ENCODE results near the gene AUTS2. TPM values are rescaled to one million over a fixed set of nuclear protein-coding genes. Genes with fewer than 3 reads are reported as not detected.

The AUTS2 gene
- total and polyA plus RNA-seq, 2 of the 8 experiments (the other 6 are each of a cell fraction or from before 2014, with no cell fraction given): 25.9 to 101 TPM

DNA sequence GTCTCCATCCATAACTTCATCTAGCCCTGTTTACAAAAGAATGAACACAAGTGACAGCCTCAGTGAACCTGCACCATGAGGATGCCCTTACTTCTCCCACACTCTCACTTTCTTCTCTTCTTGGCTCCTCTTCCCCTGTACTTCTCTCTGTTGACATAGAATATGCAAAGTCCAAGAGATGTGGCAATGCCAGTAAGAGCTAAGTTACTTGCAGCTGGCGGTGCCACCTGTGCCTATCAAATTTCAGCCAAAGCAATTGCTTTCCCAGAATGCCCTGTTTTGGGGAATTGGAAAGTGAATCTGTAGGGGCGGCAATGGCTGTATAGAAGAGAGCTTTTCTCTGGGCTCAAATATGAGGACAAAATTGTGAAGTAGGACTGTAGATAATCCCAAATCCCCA is 557.8 kb downstream of the AUTS2 start (continued):
- TF ChIP-seq RAD21 (IDR thresholded peaks at IDR 0.05 in 1 of 2, conservative IDR thresholded peaks at IDR 0.05 in 1 of 2; ENCODE audit: low read depth in 2 of 2, low read length in 2 of 2): no peak
- TF ChIP-seq CTBP2 (IDR thresholded peaks at IDR 0.05; ENCODE audit: borderline replicate concordance, insufficient read depth, insufficient read length, low read length): no peak
- no peak for TF ChIP-seq EZH2 (IDR thresholded peaks at IDR 0.05; ENCODE audit: low read depth, low read length, severe bottlenecking)
- no peak for TF ChIP-seq RFX5 (IDR thresholded peaks at IDR 0.05; ENCODE audit: borderline replicate concordance, low read depth, low read length)
- no peak for TF ChIP-seq TEAD4 (IDR thresholded peaks at IDR 0.05; ENCODE audit: low read depth, low read length)
- TF ChIP-seq RXRA (IDR thresholded peaks at IDR 0.05; ENCODE audit: insufficient read depth, low read depth, low read length): no peak
- no peak for TF ChIP-seq PHF8 (conservative IDR thresholded peaks at IDR 0.05; ENCODE audit: low read depth, low read length)
- no peak for TF ChIP-seq SAP30 (IDR thresholded peaks at IDR 0.05; ENCODE audit: insufficient read depth, insufficient replicate concordance, low read length)
- TF ChIP-seq CBX8 (IDR thresholded peaks at IDR 0.05; ENCODE audit: borderline replicate concordance, low read depth, low read length): no peak
